HepG2 (cell line): ENCODE data around the gene FYB1. TPM values are rescaled to one million over a fixed set of nuclear protein-coding genes. Genes with fewer than 3 reads are reported as not detected.

ENCODE experiments used
- ATAC-seq: fragments of 200-7000 bp; cut with Tn5 transposase; 3 replicates; pipeline ENCODE4 v1.9.1; 2020; ENCODE audit warnings: mild to moderate bottlenecking, moderate library complexity
- BruUV-seq: library from RNA; stranded (reverse); fragments of 400-500 nt; replicated peaks from 2 replicates; lab custom pipeline; 2021; lab: Mats Ljungman, UMichigan
- CTCF ChIA-PET: fragments of 300-600 bp; formaldehyde crosslinking; extraction: SDS; loops from one replicate; lab custom pipeline; 2021; ENCODE audit warnings: low total read pairs, inconsistent platforms, low intra/inter-chr PET ratio; lab: Yijun Ruan, JAX
- POLR2A ChIA-PET: fragments of 350-600 bp; sonication (Branson Sonifier 250); formaldehyde crosslinking; loops from one replicate; lab custom pipeline; 2020; ENCODE audit warnings: antibody characterized with exemption, inconsistent platforms; lab: Yijun Ruan, JAX
- DNase-seq: peaks from one replicate; pipeline ENCODE4 v3.0.0-alpha.2; 2015; ENCODE audit warnings: low spot score
- FAIRE-seq: peaks from 3 replicates; lab custom pipeline; 2011; peaks lifted over from hg19 to GRCh38; lab: Jason Lieb, UNC
- H2AFZ ChIP-seq: one replicate; pipeline ENCODE4 v1.6.1; 2011; ENCODE audit warnings: low read length, inconsistent platforms
- H3K27ac ChIP-seq: fragments of 300-600 bp; 3 replicates; pipeline ENCODE4 v1.8.0; 2011; ENCODE audit warnings: mixed run types, mild to moderate bottlenecking, mixed read lengths, low read length, inconsistent platforms; ENCODE audit not compliant: insufficient read depth; ENCODE audit errors: extremely low read length
- H3K27me3 ChIP-seq, 2 experiments: fragments of 200-600 bp in 1 of 2; 2 replicates in 1 of 2; 3 replicates in 1 of 2; pipeline versions ENCODE4 v1.6.0 to v1.8.0; 2011; ENCODE audit warnings: low read length in 2 of 2, mild to moderate bottlenecking in 2 of 2, moderate library complexity in 2 of 2, inconsistent platforms in 1 of 2; ENCODE audit not compliant: insufficient read depth in 2 of 2, control insufficient read depth in 1 of 2
- H3K36me3 ChIP-seq, 2 experiments: fragments of 200-600 bp in 1 of 2; replicated peaks in 1 of 2; 2 replicates in 1 of 2; 3 replicates in 1 of 2; pipeline versions ENCODE4 v1.5.1 to v1.8.0; 2011; ENCODE audit warnings: low read length in 2 of 2, inconsistent platforms in 1 of 2; ENCODE audit not compliant: insufficient read depth in 2 of 2, control insufficient read depth in 1 of 2
- H3K4me1 ChIP-seq: 2 replicates; pipeline ENCODE4 v1.5.1; 2012; ENCODE audit warnings: low read length, inconsistent platforms; ENCODE audit not compliant: insufficient read depth
- H3K4me2 ChIP-seq: 2 replicates; pipeline ENCODE4 v1.6.0; 2011; ENCODE audit warnings: low read depth, low read length, inconsistent platforms
- H3K4me3 ChIP-seq, 3 experiments: fragments of 200-600 bp in 1 of 3; sonication (generic), shearing (Covaris generic) in 1 of 3; replicated peaks in 1 of 3; 2 replicates each; pipeline ENCODE4 v1.5.1; 2011 to 2016; ENCODE audit warnings: low read length in 3 of 3, inconsistent platforms in 2 of 3, low read depth in 2 of 3, mild to moderate bottlenecking in 2 of 3, control low read depth in 1 of 3, mixed read lengths in 1 of 3; ENCODE audit not compliant: insufficient read depth in 1 of 3
- H3K79me2 ChIP-seq: one replicate; pipeline ENCODE4 v1.6.1; 2011; ENCODE audit warnings: low read length, inconsistent platforms; ENCODE audit not compliant: insufficient read depth
- H3K9ac ChIP-seq: 2 replicates; pipeline ENCODE4 v1.6.0; 2011; ENCODE audit warnings: mild to moderate bottlenecking, low read depth, low read length, inconsistent platforms; ENCODE audit not compliant: insufficient read depth
- H3K9me3 ChIP-seq: 2 replicates; pipeline ENCODE4 v1.5.1; 2012; ENCODE audit warnings: mild to moderate bottlenecking, low read length
- H4K20me1 ChIP-seq: 2 replicates; pipeline ENCODE4 v1.6.0; 2011; ENCODE audit warnings: inconsistent platforms, mild to moderate bottlenecking, low read length, moderate library complexity; ENCODE audit not compliant: insufficient read depth
- AKAP8 ChIP-seq: sonication (generic); formaldehyde crosslinking; IDR thresholded peaks from 2 replicates; pipeline ENCODE4 v1.5.1; 2020; ENCODE audit warnings: mild to moderate bottlenecking, missing genetic modification reagents
- KLF9 ChIP-seq: IDR thresholded peaks from 2 replicates; pipeline ENCODE4 v1.6.1; 2016; ENCODE audit warnings: low read depth
- MEIS2 ChIP-seq: sonication (generic); formaldehyde crosslinking; IDR thresholded peaks from 2 replicates; pipeline ENCODE4 v1.9.0; 2021; ENCODE audit warnings: mild to moderate bottlenecking, missing genetic modification reagents
- NKX3-1 ChIP-seq: sonication (generic); formaldehyde crosslinking; IDR thresholded peaks from 2 replicates; pipeline ENCODE4 v1.5.0; 2020; ENCODE audit warnings: missing genetic modification reagents
- NR2F6 ChIP-seq, 2 experiments: IDR thresholded peaks; 2 replicates each; pipeline ENCODE4 v1.6.1; 2016; ENCODE audit warnings: antibody characterized with exemption in 1 of 2, mild to moderate bottlenecking in 1 of 2
- PHF8 ChIP-seq: sonication (generic); formaldehyde crosslinking; IDR thresholded peaks from 2 replicates; pipeline ENCODE4 v1.5.0; 2020; ENCODE audit warnings: missing genetic modification reagents
- RBM22 ChIP-seq: fragments of 200-400 bp; formaldehyde crosslinking; optimal IDR thresholded peaks from 2 replicates; pipeline ENCODE3; 2017; ENCODE audit warnings: mild to moderate bottlenecking, low read length, moderate library complexity
- SMAD9 ChIP-seq: sonication (generic); formaldehyde crosslinking; IDR thresholded peaks from 2 replicates; pipeline ENCODE4 v1.5.1; 2020; ENCODE audit warnings: mild to moderate bottlenecking, missing genetic modification reagents
- SP140L ChIP-seq: sonication (generic); formaldehyde crosslinking; IDR thresholded peaks from 2 replicates; pipeline ENCODE4 v1.4.0; 2020; ENCODE audit warnings: missing genetic modification reagents, borderline replicate concordance
- ZNF383 ChIP-seq: sonication (generic); formaldehyde crosslinking; IDR thresholded peaks from 2 replicates; pipeline ENCODE4 v1.4.0; 2020; ENCODE audit warnings: missing genetic modification reagents, mild to moderate bottlenecking, borderline replicate concordance
- ZNF713 ChIP-seq: sonication (generic); formaldehyde crosslinking; IDR thresholded peaks from 2 replicates; pipeline ENCODE4 v1.4.0; 2020; ENCODE audit warnings: mild to moderate bottlenecking, missing genetic modification reagents
- ZNF747 ChIP-seq: sonication (generic); formaldehyde crosslinking; IDR thresholded peaks from 2 replicates; pipeline ENCODE4 v1.8.1; 2023; ENCODE audit warnings: missing genetic modification reagents, mild to moderate bottlenecking, borderline replicate concordance
- ZNF775 ChIP-seq: sonication (generic); formaldehyde crosslinking; IDR thresholded peaks from 2 replicates; pipeline ENCODE4 v1.4.0; 2020; ENCODE audit warnings: missing genetic modification reagents, mild to moderate bottlenecking, moderate library complexity, borderline replicate concordance
- ZNF781 ChIP-seq: sonication (generic); formaldehyde crosslinking; IDR thresholded peaks from 2 replicates; pipeline ENCODE4 v1.5.1; 2020; ENCODE audit warnings: borderline replicate concordance, mild to moderate bottlenecking, missing genetic modification reagents; ENCODE audit errors: not compliant biosample characterization
- WGBS: methylation state at CpG from one replicate; pipeline ENCODE4 v1.1.6; 2017; ENCODE audit warnings: low lambda C conversion rate; 5-methylcytosine and 5-hydroxymethylcytosine counted together
- in situ Hi-C: cut with HindIII; loops from 2 replicates; pipeline ENCODE4 v1.10.0; 2017; ENCODE audit warnings: low pct_unique_long_range_greater_than_20kb; ENCODE audit not compliant: extremely low pct_ligation_motif_present
- intact Hi-C: fragments of 100-400 bp; cut with micrococcal nuclease; formaldehyde crosslinking; loops from one replicate; pipeline ENCODE4 v1.10.0; 2022; ENCODE audit not compliant: unreplicated experiment
- polyA plus RNA-seq, 8 experiments: library from polyadenylated mRNA; depleted of rRNA in 3 of 8; stranded (reverse) in 7 of 8; unstranded in 1 of 8; fragments of >200 nt; fragmentation: Illumina TruSeq in 4 of 8; extraction: Trizol in 4 of 8; gene quantifications; 2 replicates each; pipeline versions ENCODE4 v1.2.1 to v1.2.3, GENCODE V29; 2011 to 2016; ENCODE audit warnings: low read depth in 4 of 8, missing spikeins in 1 of 8, mixed read lengths in 1 of 8; ENCODE audit not compliant: insufficient read depth in 1 of 8
- total RNA-seq, 5 experiments: library from RNA; depleted of rRNA; stranded (reverse); fragments of >200 nt; fragmentation: Illumina TruSeq; extraction: Trizol; gene quantifications; 2 replicates each; pipeline ENCODE4 v1.2.3, GENCODE V29; 2016; ENCODE audit warnings: low read depth in 1 of 5
- TF ChIP-seq, protein P1 (sequence below): sonication (generic); formaldehyde crosslinking; IDR thresholded peaks from 2 replicates; pipeline ENCODE4 v1.4.0; 2020; ENCODE audit warnings: mild to moderate bottlenecking, missing genetic modification reagents
- TF ChIP-seq, protein P2 (sequence below): sonication (generic); formaldehyde crosslinking; IDR thresholded peaks from 2 replicates; pipeline ENCODE4 v1.8.0; 2022; ENCODE audit warnings: mild to moderate bottlenecking, missing genetic modification reagents, borderline replicate concordance
- TF ChIP-seq, protein P3 (sequence below): IDR thresholded peaks from 2 replicates; pipeline ENCODE4 v1.6.1; 2016; ENCODE audit warnings: missing biosample characterization, missing genetic modification reagents, low read depth

FYB1 gene
- total and polyA plus RNA-seq, 2 of the 13 experiments (the other 11 are each of a cell fraction or from before 2014, with no cell fraction given): 0.03 TPM; not detected in 1

DNA sequence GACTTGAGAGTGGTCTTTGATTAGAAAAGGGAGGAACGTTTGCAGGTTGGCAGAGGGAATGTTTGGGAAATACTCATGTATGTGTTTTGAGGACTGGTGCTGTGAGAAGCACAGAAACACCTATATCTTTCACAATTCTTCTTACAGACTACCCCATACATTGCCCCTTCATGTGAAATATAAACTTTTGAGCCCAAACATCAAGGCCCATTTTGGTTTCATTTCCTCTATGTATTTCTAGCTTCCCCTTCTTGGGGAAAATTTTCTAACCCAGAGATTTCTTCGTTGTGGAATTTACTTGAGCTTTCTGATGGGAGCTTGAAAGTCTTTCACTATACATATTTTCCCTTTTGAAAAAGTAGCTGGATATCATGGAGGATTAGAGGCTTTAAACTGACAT is 67.6 kb downstream of the FYB1 start:
- no peak overlapping the region for H3K27ac ChIP-seq
- in situ Hi-C loops: loop anchor here (10.0 kb wide), 1 partner anchor 133 kb away; no protein-coding TSS in a partner anchor
- H3K4me3 ChIP-seq: no peak overlapping the region
- H3K9ac ChIP-seq: no peak overlapping the region
- intact Hi-C loops: no loop called here
- FAIRE-seq (no peak), DNase-seq (no peak), ATAC-seq (no peak)
- H2AFZ ChIP-seq: no peak overlapping the region
- WGBS: 0% methylated on average over 2 of the region's 2 CpGs
- no TSS peak for BruUV-seq
- H3K36me3 ChIP-seq: no peaks in the 10 kb centered on the region
- no peaks in the 10 kb centered on the region for H3K9me3 ChIP-seq
- H4K20me1 ChIP-seq: no peaks in the 10 kb centered on the region
- CTCF ChIA-PET: no interaction called here
- TF ChIP-seq AKAP8 (CRISPR knock-in tag): no peak
- TF ChIP-seq ZNF383 (CRISPR knock-in tag): no peak
- TF ChIP-seq, all 625 proteins: peak for 0
- POLR2A ChIA-PET: no interaction called here
- Histone ChIP-seq H3K4me2 (no peak overlapping the region), H3K4me1 (no peaks in the 10 kb centered on the region), H3K79me2 (no peaks in the 10 kb centered on the region), H3K27me3 (no peaks in the 10 kb centered on the region)

DNA sequence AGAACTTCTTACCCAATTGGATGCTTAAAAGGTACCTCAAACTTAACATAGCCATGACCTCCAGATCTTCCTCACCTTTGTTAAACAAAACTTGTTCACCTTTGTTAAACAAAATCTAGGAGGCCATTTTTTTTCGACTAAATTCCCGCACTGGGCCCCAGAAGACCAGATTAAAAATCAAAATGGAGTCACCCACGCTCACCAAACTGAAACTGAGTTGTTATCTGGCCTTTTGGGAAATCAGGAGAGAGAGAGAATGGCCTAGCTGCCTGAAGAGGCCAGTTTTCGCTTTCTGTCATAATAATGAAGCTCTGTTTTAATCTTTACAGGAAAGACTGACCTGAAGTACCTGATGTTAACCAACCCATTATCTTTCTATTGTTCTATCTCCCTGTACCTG is 69.4 kb downstream of the FYB1 start:
- no peak for ATAC-seq
- in situ Hi-C loops (loop anchor here (10.0 kb wide), 1 partner anchor 135 kb away; no protein-coding TSS in a partner anchor), intact Hi-C loops (loop anchor here (1.0 to 10.0 kb wide), 2 partner anchors 133 to 225 kb away; no protein-coding TSS in a partner anchor)
- 26% methylated on average over 4 of the region's 4 CpGs for WGBS
- DNase-seq: no peak
- no peak overlapping the region for H3K4me3 ChIP-seq
- no peak overlapping the region for H3K27ac ChIP-seq
- no peak overlapping the region for H2AFZ ChIP-seq
- CTCF ChIA-PET: interaction anchor here (2.2 kb wide), 1 partner anchor 133 kb away, joined by 11 read pairs; no protein-coding TSS in a partner anchor
- H3K9me3 ChIP-seq: no peaks in the 10 kb centered on the region
- no peaks in the 10 kb centered on the region for H3K27me3 ChIP-seq
- no peak overlapping the region for H3K4me2 ChIP-seq
- POLR2A ChIA-PET: no interaction called here
- BruUV-seq: no TSS peak
- H3K36me3 ChIP-seq: no peaks in the 10 kb centered on the region
- FAIRE-seq: no peak
- H3K4me1 ChIP-seq: no peaks in the 10 kb centered on the region
- no peaks in the 10 kb centered on the region for H4K20me1 ChIP-seq
- no peaks in the 10 kb centered on the region for H3K79me2 ChIP-seq
- H3K9ac ChIP-seq: no peak overlapping the region
- no peak for TF ChIP-seq ZNF781 (CRISPR knock-in tag)
- TF ChIP-seq ZNF775 (CRISPR knock-in tag): no peak
- TF ChIP-seq RBM22: no peak
- no peak for TF ChIP-seq SMAD9 (CRISPR knock-in tag)
- no peak for TF ChIP-seq KLF9 (CRISPR knock-in tag)
- TF ChIP-seq NKX3-1 (CRISPR knock-in tag): no peak
- TF ChIP-seq, protein P1, sequence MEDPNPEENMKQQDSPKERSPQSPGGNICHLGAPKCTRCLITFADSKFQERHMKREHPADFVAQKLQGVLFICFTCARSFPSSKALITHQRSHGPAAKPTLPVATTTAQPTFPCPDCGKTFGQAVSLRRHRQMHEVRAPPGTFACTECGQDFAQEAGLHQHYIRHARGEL: no peak
- no peak for TF ChIP-seq PHF8 (CRISPR knock-in tag)
- TF ChIP-seq, protein P2, sequence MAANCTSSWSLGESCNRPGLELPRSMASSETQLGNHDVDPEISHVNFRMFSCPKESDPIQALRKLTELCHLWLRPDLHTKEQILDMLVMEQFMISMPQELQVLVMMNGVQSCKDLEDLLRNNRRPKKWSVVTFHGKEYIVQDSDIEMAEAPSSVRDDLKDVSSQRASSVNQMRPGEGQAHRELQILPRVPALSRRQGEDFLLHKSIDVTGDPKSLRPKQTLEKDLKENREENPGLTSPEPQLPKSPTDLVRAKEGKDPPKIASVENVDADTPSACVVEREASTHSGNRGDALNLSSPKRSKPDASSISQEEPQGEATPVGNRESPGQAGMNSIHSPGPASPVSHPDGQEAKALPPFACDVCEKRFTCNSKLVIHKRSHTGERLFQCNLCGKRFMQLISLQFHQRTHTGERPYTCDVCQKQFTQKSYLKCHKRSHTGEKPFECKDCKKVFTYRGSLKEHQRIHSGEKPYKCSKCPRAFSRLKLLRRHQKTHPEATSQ (CRISPR knock-in tag): no peak
- TF ChIP-seq ZNF713 (CRISPR knock-in tag): no peak
- TF ChIP-seq SP140L (CRISPR knock-in tag): no peak
- no peak for TF ChIP-seq NR2F6 (IDR thresholded peaks at IDR 0.05)
- TF ChIP-seq NR2F6 (CRISPR knock-in tag; IDR thresholded peaks at IDR 0.05): no peak
- TF ChIP-seq MEIS2 (CRISPR knock-in tag): no peak
- TF ChIP-seq, protein P3, sequence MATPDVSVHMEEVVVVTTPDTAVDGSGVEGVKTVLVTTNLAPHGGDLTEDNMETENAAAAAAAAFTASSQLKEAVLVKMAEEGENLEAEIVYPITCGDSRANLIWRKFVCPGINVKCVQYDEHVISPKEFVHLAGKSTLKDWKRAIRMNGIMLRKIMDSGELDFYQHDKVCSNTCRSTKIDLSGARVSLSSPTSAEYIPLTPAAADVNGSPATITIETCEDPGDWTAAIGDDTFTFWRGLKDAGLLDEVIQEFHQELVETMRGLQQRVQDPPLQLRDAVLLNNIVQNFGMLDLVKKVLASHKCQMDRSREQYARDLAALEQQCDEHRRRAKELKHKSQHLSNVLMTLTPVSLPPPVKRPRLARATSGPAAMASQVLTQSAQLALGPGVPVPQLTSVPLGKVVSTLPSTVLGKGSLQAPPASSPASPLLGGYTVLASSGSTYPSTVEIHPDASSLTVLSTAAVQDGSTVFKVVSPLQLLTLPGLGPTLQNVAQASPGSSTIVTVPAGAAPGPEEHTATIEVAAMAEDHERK: no peak
- TF ChIP-seq ZNF747 (CRISPR knock-in tag): no peak
